ENCODE measurements around the gene DYNLL2.
"Not testable (repeated sequence)": the region's sequence is repeated elsewhere in the genome, so short reads cannot be mapped to it uniquely, and the experiment has no call there.

- not testable (repeated sequence) for TF ChIP-seq NBN (IDR thresholded peaks at IDR 0.05; ENCODE audit: low read depth); FOXA1 (IDR thresholded peaks at IDR 0.05; ENCODE audit: borderline replicate concordance)
Observed at GRCh38 chr17:58101898-58102297, 18.7 kb downstream of the DYNLL2 start.
